HepG2 (cell line): Measurements from ENCODE around the gene GNAL. TPM values are rescaled to one million over a fixed set of nuclear protein-coding genes. Genes with fewer than 3 reads are reported as not detected.

Experiments used
- FOXA3 ChIP-seq: IDR thresholded peaks from 2 replicates; pipeline ENCODE4 v1.6.1; 2016; ENCODE audit warnings: missing genetic modification reagents, missing compliant biosample characterization
- NR0B2 ChIP-seq: sonication (generic); formaldehyde crosslinking; IDR thresholded peaks from 2 replicates; pipeline ENCODE4 v1.4.0; 2020; ENCODE audit warnings: mild to moderate bottlenecking, missing genetic modification reagents
- RERE ChIP-seq: IDR thresholded peaks from 2 replicates; pipeline ENCODE4 v1.6.1; 2016; ENCODE audit warnings: low read depth, missing genetic modification reagents, missing compliant biosample characterization
- TSC22D2 ChIP-seq: sonication (generic); formaldehyde crosslinking; IDR thresholded peaks from 2 replicates; pipeline ENCODE4 v1.5.1; 2020; ENCODE audit warnings: missing genetic modification reagents, mild to moderate bottlenecking, borderline replicate concordance
- YEATS2 ChIP-seq: sonication (generic); formaldehyde crosslinking; IDR thresholded peaks from 2 replicates; pipeline ENCODE4 v1.4.0; 2020; ENCODE audit warnings: missing genetic modification reagents, borderline replicate concordance
- ZBTB44 ChIP-seq: sonication (generic); formaldehyde crosslinking; IDR thresholded peaks from 2 replicates; pipeline ENCODE4 v1.4.0; 2020; ENCODE audit warnings: missing genetic modification reagents
- ZNF589 ChIP-seq: sonication (generic); formaldehyde crosslinking; conservative IDR thresholded peaks from 2 replicates; pipeline ENCODE4 v1.8.0; 2022; ENCODE audit warnings: mild to moderate bottlenecking, moderate library complexity, missing genetic modification reagents
- ZNF609 ChIP-seq: sonication (generic); formaldehyde crosslinking; IDR thresholded peaks from 2 replicates; pipeline ENCODE4 v1.4.0; 2020; ENCODE audit warnings: mild to moderate bottlenecking, missing genetic modification reagents, borderline replicate concordance
- polyA plus RNA-seq, 8 experiments: library from polyadenylated mRNA; depleted of rRNA in 3 of 8; stranded (reverse) in 7 of 8; unstranded in 1 of 8; fragments of >200 nt; fragmentation: Illumina TruSeq in 4 of 8; extraction: Trizol in 4 of 8; gene quantifications; 2 replicates each; pipeline versions ENCODE4 v1.2.1 to v1.2.3, GENCODE V29; 2011 to 2016; ENCODE audit warnings: low read depth in 4 of 8, missing spikeins in 1 of 8, mixed read lengths in 1 of 8; ENCODE audit not compliant: insufficient read depth in 1 of 8
- total RNA-seq, 5 experiments: library from RNA; depleted of rRNA; stranded (reverse); fragments of >200 nt; fragmentation: Illumina TruSeq; extraction: Trizol; gene quantifications; 2 replicates each; pipeline ENCODE4 v1.2.3, GENCODE V29; 2016; ENCODE audit warnings: low read depth in 1 of 5

Gene GNAL
- total and polyA plus RNA-seq, 2 of the 13 experiments (the other 11 are each of a cell fraction or from before 2014, with no cell fraction given), result 0.87 to 1.4 TPM

GRCh38 chr18:11729556-11729955 is 40.5 kb downstream of the GNAL start (continued):
- TF ChIP-seq RERE (CRISPR knock-in tag) (no peak), ZBTB44 (CRISPR knock-in tag) (no peak), TSC22D2 (no peak), ZNF609 (CRISPR knock-in tag) (no peak), NR0B2 (CRISPR knock-in tag) (no peak), FOXA3 (CRISPR knock-in tag) (no peak), ZNF589 (CRISPR knock-in tag) (no peak), YEATS2 (CRISPR knock-in tag) (no peak)
- TF ChIP-seq, all 625 proteins: peak for 0
